Measurements from ENCODE around the gene ALDH7A1. TPM values are rescaled to one million over a fixed set of nuclear protein-coding genes. Genes with fewer than 3 reads are reported as not detected.

The ALDH7A1 gene
- total RNA-seq, 1 donor from 2014 or later: 63.6 TPM

- intact Hi-C loops (cut with DNase I): no loop called here
- Histone ChIP-seq H3K4me3 (no peak overlapping the region), H3K27me3 (no peaks in the 10 kb centered on the region), H3K36me3 (no peaks in the 10 kb centered on the region), H3K9me3 (no peaks in the 10 kb centered on the region), H3K4me1 (peaks cover 42% of the 10 kb centered on the region), H3K27ac (peak overlapping the region; percentile 60)
- no peak for DNase-seq (ENCODE audit: extremely low spot score in 2 of 2)
- TF ChIP-seq POLR2A (IDR thresholded peaks at IDR 0.05): no peak
- TF ChIP-seq POLR2AphosphoS5 (IDR thresholded peaks at IDR 0.05; ENCODE audit: insufficient read depth in 1 of 2, low read depth in 1 of 2): no peak
- no peak for TF ChIP-seq CTCF (IDR thresholded peaks at IDR 0.05)
Measured at GRCh38 chr5:126508251-126508961, 86.6 kb downstream of the ALDH7A1 start.

- Histone ChIP-seq H3K27me3 (no peaks in the 10 kb centered on the region), H3K36me3 (no peaks in the 10 kb centered on the region), H3K9me3 (no peaks in the 10 kb centered on the region), H3K4me1 (peaks cover 35% of the 10 kb centered on the region), H3K27ac (no peak overlapping the region), H3K4me3 (no peak overlapping the region)
- intact Hi-C loops (cut with DNase I): no loop called here
- TF ChIP-seq POLR2AphosphoS5 (IDR thresholded peaks at IDR 0.05; ENCODE audit: insufficient read depth in 1 of 2, low read depth in 1 of 2) (no peak), POLR2A (IDR thresholded peaks at IDR 0.05) (no peak), CTCF (IDR thresholded peaks at IDR 0.05) (no peak)
- no peak for DNase-seq (ENCODE audit: extremely low spot score in 2 of 2)
Measured at GRCh38 chr5:126506079-126506478, 88.9 kb downstream of the ALDH7A1 start.

- peak overlapping the region; percentile 67 for H3K27ac ChIP-seq
- no peaks in the 10 kb centered on the region for H3K9me3 ChIP-seq
- H3K4me1 ChIP-seq: peaks cover 22% of the 10 kb centered on the region
- H3K27me3 ChIP-seq: no peaks in the 10 kb centered on the region
- DNase-seq (ENCODE audit: extremely low spot score in 2 of 2): no peak
- TF ChIP-seq POLR2AphosphoS5 (IDR thresholded peaks at IDR 0.05; ENCODE audit: insufficient read depth in 1 of 2, low read depth in 1 of 2) (peak in 1 of 2 donors; percentile 11), POLR2A (IDR thresholded peaks at IDR 0.05) (no peak), CTCF (IDR thresholded peaks at IDR 0.05) (no peak)
- no peaks in the 10 kb centered on the region for H3K36me3 ChIP-seq
- H3K4me3 ChIP-seq: no peak overlapping the region
- intact Hi-C loops (cut with DNase I): no loop called here
Measured at GRCh38 chr5:126503602-126504104, 91.4 kb downstream of the ALDH7A1 start.

GRCh38 chr5:126501448-126501847 is 93.6 kb downstream of the ALDH7A1 start:
- Histone ChIP-seq H3K36me3 (no peaks in the 10 kb centered on the region), H3K27me3 (no peaks in the 10 kb centered on the region), H3K27ac (no peak overlapping the region), H3K4me1 (peaks cover 16% of the 10 kb centered on the region), H3K9me3 (no peaks in the 10 kb centered on the region), H3K4me3 (no peak overlapping the region)
- TF ChIP-seq POLR2A (IDR thresholded peaks at IDR 0.05): no peak
- TF ChIP-seq CTCF (IDR thresholded peaks at IDR 0.05): no peak
- no peak for TF ChIP-seq POLR2AphosphoS5 (IDR thresholded peaks at IDR 0.05; ENCODE audit: insufficient read depth in 1 of 2, low read depth in 1 of 2)
- no peak for DNase-seq (ENCODE audit: extremely low spot score in 2 of 2)
- intact Hi-C loops (cut with DNase I): no loop called here

GRCh38 chr5:126499853-126500342 is 95.1 kb downstream of the ALDH7A1 start:
- H3K4me3 ChIP-seq: no peak overlapping the region
- intact Hi-C loops (cut with DNase I): no loop called here
- no peak for TF ChIP-seq POLR2AphosphoS5 (IDR thresholded peaks at IDR 0.05; ENCODE audit: insufficient read depth in 1 of 2, low read depth in 1 of 2)
- no peak for TF ChIP-seq CTCF (IDR thresholded peaks at IDR 0.05)
- TF ChIP-seq POLR2A (IDR thresholded peaks at IDR 0.05): no peak
- H3K27me3 ChIP-seq: no peaks in the 10 kb centered on the region
- peaks cover 16% of the 10 kb centered on the region for H3K4me1 ChIP-seq
- no peaks in the 10 kb centered on the region for H3K9me3 ChIP-seq
- no peak overlapping the region for H3K27ac ChIP-seq
- H3K36me3 ChIP-seq: no peaks in the 10 kb centered on the region
- DNase-seq (ENCODE audit: extremely low spot score in 2 of 2): no peak

Data from vagina (tissue), 2 donors.